WTC11 (cell line): ENCODE data around the gene CAPRIN1. TPM values are rescaled to one million over a fixed set of nuclear protein-coding genes. Genes with fewer than 3 reads are reported as not detected.

Source experiments
- ATAC-seq: fragments of 200-7000 bp; cut with Tn5 transposase; 2 replicates; pipeline ENCODE4 v1.10.0; 2021; ENCODE audit warnings: mild to moderate bottlenecking, moderate library complexity
- CTCF ChIA-PET: fragments of 300-600 bp; sonication (Branson Sonifier 250); formaldehyde crosslinking; loops from one replicate; lab custom pipeline; 2021; ENCODE audit warnings: antibody characterized with exemption; lab: Charles Lee
- POLR2A ChIA-PET: fragments of 350-600 bp; sonication (Branson Sonifier 250); formaldehyde crosslinking; loops from one replicate; lab custom pipeline; 2021; ENCODE audit warnings: antibody characterized with exemption; lab: Charles Lee
- DNase-seq: peaks from one replicate; pipeline ENCODE4 v3.0.0; 2021; ENCODE audit warnings: low spot score
- H3K27ac Mint-ChIP-seq: 2 replicates; pipeline ENCODE4 v1.8.0; 2021; ENCODE audit warnings: mixed read lengths
- H3K27me3 Mint-ChIP-seq: 2 replicates; pipeline ENCODE4 v1.8.0; 2021; ENCODE audit warnings: low read depth, mild to moderate bottlenecking, moderate library complexity, mixed read lengths
- H3K36me3 Mint-ChIP-seq: 2 replicates; pipeline ENCODE4 v1.8.0; 2021; ENCODE audit warnings: mixed read lengths
- H3K4me1 Mint-ChIP-seq: 2 replicates; pipeline ENCODE4 v1.8.0; 2022; ENCODE audit warnings: mixed read lengths
- H3K4me3 Mint-ChIP-seq: 2 replicates; pipeline ENCODE4 v1.8.0; 2021; ENCODE audit warnings: mild to moderate bottlenecking, moderate library complexity, mixed read lengths
- H3K9me3 Mint-ChIP-seq: 2 replicates; pipeline ENCODE4 v1.8.0; 2021; ENCODE audit warnings: mixed read lengths
- ATF2 ChIP-seq: sonication (generic); formaldehyde crosslinking; IDR thresholded peaks from 2 replicates; pipeline ENCODE4 v1.8.1; 2022; ENCODE audit warnings: low read depth, missing genetic modification reagents, borderline replicate concordance
- E2F4 ChIP-seq: sonication (generic); formaldehyde crosslinking; IDR thresholded peaks from 2 replicates; pipeline ENCODE4 v1.8.1; 2022; ENCODE audit warnings: low read depth, mild to moderate bottlenecking, moderate library complexity, missing genetic modification reagents, borderline replicate concordance
- EMX1 ChIP-seq: fragments of 250-450 bp; sonication (Bioruptor Pico); IDR thresholded peaks from 2 replicates; pipeline ENCODE4 v1.8.0; 2021; ENCODE audit warnings: mild to moderate bottlenecking
- FOXK1 ChIP-seq: sonication (generic); formaldehyde crosslinking; IDR thresholded peaks from 2 replicates; pipeline ENCODE4 v1.8.0; 2022; ENCODE audit warnings: mild to moderate bottlenecking, moderate library complexity, missing genetic modification reagents
- FOXP1 ChIP-seq: sonication (generic); formaldehyde crosslinking; IDR thresholded peaks from 2 replicates; pipeline ENCODE4 v1.8.0; 2022; ENCODE audit warnings: missing genetic modification reagents, mild to moderate bottlenecking, moderate library complexity, borderline replicate concordance
- GRHL2 ChIP-seq: fragments of 250-450 bp; sonication (Bioruptor Pico); IDR thresholded peaks from 2 replicates; pipeline ENCODE4 v1.8.0; 2022; ENCODE audit warnings: mild to moderate bottlenecking, moderate library complexity; ENCODE audit not compliant: insufficient replicate concordance, severe bottlenecking
- GTF2I ChIP-seq: fragments of 250-450 bp; sonication (Bioruptor Pico); conservative IDR thresholded peaks from 2 replicates; pipeline ENCODE4 v1.4.0; 2021; ENCODE audit warnings: mild to moderate bottlenecking
- IRF1 ChIP-seq: sonication (generic); formaldehyde crosslinking; IDR thresholded peaks from 2 replicates; pipeline ENCODE4 v1.8.0; 2023; ENCODE audit warnings: missing genetic modification reagents
- MAX ChIP-seq: sonication (generic); formaldehyde crosslinking; IDR thresholded peaks from 2 replicates; pipeline ENCODE4 v1.8.0; 2022; ENCODE audit warnings: mild to moderate bottlenecking, missing genetic modification reagents
- NR1H2 ChIP-seq: sonication (generic); formaldehyde crosslinking; IDR thresholded peaks from 2 replicates; pipeline ENCODE4 v1.9.0; 2021; ENCODE audit warnings: mild to moderate bottlenecking, moderate library complexity, missing genetic modification reagents
- SOX15 ChIP-seq: fragments of 250-450 bp; sonication (Bioruptor Pico); IDR thresholded peaks from 2 replicates; pipeline ENCODE4 v1.9.0; 2021; ENCODE audit warnings: mild to moderate bottlenecking
- ZBTB43 ChIP-seq: sonication (generic); formaldehyde crosslinking; IDR thresholded peaks from 2 replicates; pipeline ENCODE4 v1.8.1; 2023; ENCODE audit warnings: mild to moderate bottlenecking, missing genetic modification reagents
- ZNF232 ChIP-seq: sonication (generic); formaldehyde crosslinking; IDR thresholded peaks from 2 replicates; pipeline ENCODE4 v1.8.0; 2022; ENCODE audit warnings: mild to moderate bottlenecking, missing genetic modification reagents
- ZNF317 ChIP-seq: sonication (generic); formaldehyde crosslinking; IDR thresholded peaks from 2 replicates; pipeline ENCODE4 v1.8.1; 2023; ENCODE audit warnings: low read depth, mild to moderate bottlenecking, moderate library complexity, missing genetic modification reagents, borderline replicate concordance
- total RNA-seq: library from RNA; stranded (reverse); gene quantifications from 3 replicates; pipeline ENCODE4 v1.2.3, GENCODE V29; 2021
- TF ChIP-seq, protein P1 (sequence below): sonication (generic); formaldehyde crosslinking; conservative IDR thresholded peaks from 2 replicates; pipeline ENCODE4 v1.8.1; 2022; ENCODE audit warnings: mild to moderate bottlenecking, missing genetic modification reagents
- TF ChIP-seq, protein P2 (sequence below): sonication (generic); formaldehyde crosslinking; IDR thresholded peaks from 2 replicates; pipeline ENCODE4 v1.8.1; 2023; ENCODE audit warnings: mild to moderate bottlenecking, missing genetic modification reagents, moderate library complexity
- TF ChIP-seq, protein P3 (sequence below): sonication (generic); formaldehyde crosslinking; IDR thresholded peaks from 2 replicates; pipeline ENCODE4 v1.8.0; 2022; ENCODE audit warnings: mild to moderate bottlenecking, missing genetic modification reagents
- TF ChIP-seq, protein P4 (sequence below): sonication (generic); formaldehyde crosslinking; IDR thresholded peaks from 2 replicates; pipeline ENCODE4 v1.8.1; 2023; ENCODE audit warnings: mild to moderate bottlenecking, missing genetic modification reagents, borderline replicate concordance

CAPRIN1 gene
- total RNA-seq, 1 experiment from 2014 or later = 288 TPM

GRCh38 chr11:34148504-34149165, 97.1 kb downstream of the CAPRIN1 start:
- TF ChIP-seq MAX (no peak), E2F4 (CRISPR knock-in tag) (no peak), ZNF317 (no peak), ZBTB43 (CRISPR knock-in tag) (no peak), FOXP1 (no peak)
- TF ChIP-seq, protein P1, sequence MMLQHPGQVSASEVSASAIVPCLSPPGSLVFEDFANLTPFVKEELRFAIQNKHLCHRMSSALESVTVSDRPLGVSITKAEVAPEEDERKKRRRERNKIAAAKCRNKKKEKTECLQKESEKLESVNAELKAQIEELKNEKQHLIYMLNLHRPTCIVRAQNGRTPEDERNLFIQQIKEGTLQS (CRISPR knock-in tag) = no peak
- Mint-ChIP-seq H3K9me3 (no peaks in the 10 kb centered on the region), H3K27ac (no peak overlapping the region), H3K4me1 (no peaks in the 10 kb centered on the region), H3K36me3 (peaks cover 43% of the 10 kb centered on the region), H3K27me3 (no peaks in the 10 kb centered on the region), H3K4me3 (no peak overlapping the region)
- ATAC-seq = no peak
- DNase-seq = no peak
- CTCF ChIA-PET = interaction anchor here (1.6 to 7.4 kb wide), 2 partner anchors 26 to 344 kb away, joined by 6 to 55 read pairs; no protein-coding TSS in a partner anchor
- POLR2A ChIA-PET = no interaction called here

DNA sequence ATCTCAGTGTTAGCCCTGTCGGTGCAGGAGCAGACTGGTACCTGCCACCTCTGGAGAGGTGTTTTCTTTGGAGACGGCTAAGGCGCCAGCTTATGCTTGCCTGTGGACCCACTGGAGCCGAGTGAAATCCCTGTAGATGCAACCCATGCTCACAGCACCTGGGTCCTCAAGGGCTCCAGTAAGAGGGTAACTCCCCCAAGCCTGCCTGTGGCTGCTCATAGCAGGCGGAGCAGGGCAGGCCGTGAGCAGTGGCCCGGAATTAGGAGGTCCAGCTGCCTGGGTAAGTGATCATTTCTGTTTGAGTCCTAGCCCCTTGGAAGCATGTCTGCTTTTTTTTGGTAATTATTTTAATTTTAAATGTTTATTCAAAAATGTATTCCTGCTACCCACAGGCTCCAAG, 97.7 kb downstream of the CAPRIN1 start:
- H3K9me3 Mint-ChIP-seq = no peaks in the 10 kb centered on the region
- no peak for ATAC-seq
- H3K4me3 Mint-ChIP-seq = no peak overlapping the region
- no peaks in the 10 kb centered on the region for H3K27me3 Mint-ChIP-seq
- no peak for DNase-seq
- ChIA-PET POLR2A (interaction anchor here (0.5 to 1.2 kb wide), 2 partner anchors 101 to 157 kb away, joined by 3 read pairs; no protein-coding TSS in a partner anchor), CTCF (interaction anchor here (0.9 to 7.4 kb wide), 7 partner anchors 15 to 343 kb away, joined by 3 to 55 read pairs (median 6); partner anchors contain the start of gene ABTB2)
- peaks cover 43% of the 10 kb centered on the region for H3K36me3 Mint-ChIP-seq
- no peaks in the 10 kb centered on the region for H3K4me1 Mint-ChIP-seq
- TF ChIP-seq EMX1 = no peak
- TF ChIP-seq, protein P2, sequence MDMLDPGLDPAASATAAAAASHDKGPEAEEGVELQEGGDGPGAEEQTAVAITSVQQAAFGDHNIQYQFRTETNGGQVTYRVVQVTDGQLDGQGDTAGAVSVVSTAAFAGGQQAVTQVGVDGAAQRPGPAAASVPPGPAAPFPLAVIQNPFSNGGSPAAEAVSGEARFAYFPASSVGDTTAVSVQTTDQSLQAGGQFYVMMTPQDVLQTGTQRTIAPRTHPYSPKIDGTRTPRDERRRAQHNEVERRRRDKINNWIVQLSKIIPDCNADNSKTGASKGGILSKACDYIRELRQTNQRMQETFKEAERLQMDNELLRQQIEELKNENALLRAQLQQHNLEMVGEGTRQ (CRISPR knock-in tag) = no peak
- H3K27ac Mint-ChIP-seq = no peak overlapping the region

DNA sequence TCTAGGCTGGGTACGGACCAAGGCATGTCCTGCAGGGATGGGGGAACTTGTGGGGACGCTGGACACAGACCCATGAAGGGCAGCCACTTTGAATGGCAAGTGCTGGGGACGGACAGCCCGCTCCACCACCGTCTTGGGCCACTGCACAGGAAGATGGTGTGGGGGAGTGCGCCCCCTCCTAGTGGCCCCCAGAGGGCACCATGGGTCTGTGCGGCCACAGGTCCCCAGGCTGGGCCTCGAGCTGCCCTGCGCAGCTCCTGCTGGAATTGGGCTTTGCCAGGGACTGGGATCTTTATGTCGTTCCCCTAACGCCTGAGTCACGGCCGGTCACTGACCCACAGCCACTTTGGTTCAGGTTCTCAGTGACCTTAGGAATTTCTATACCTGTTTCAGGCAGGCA, 98.3 kb downstream of the CAPRIN1 start:
- ChIA-PET POLR2A (interaction anchor here (0.5 to 1.2 kb wide), 2 partner anchors 102 to 156 kb away, joined by 3 read pairs; no protein-coding TSS in a partner anchor), CTCF (interaction anchor here (0.6 to 7.4 kb wide), 12 partner anchors 9 to 364 kb away, joined by 3 to 55 read pairs (median 4); partner anchors contain the start of genes ABTB2 and ELF5)
- Mint-ChIP-seq H3K27me3 (no peaks in the 10 kb centered on the region), H3K27ac (no peak overlapping the region), H3K36me3 (peaks cover 38% of the 10 kb centered on the region), H3K4me1 (no peaks in the 10 kb centered on the region), H3K9me3 (no peaks in the 10 kb centered on the region), H3K4me3 (no peak overlapping the region)
- ATAC-seq = peak; percentile 89
- DNase-seq = peak; percentile 44
- TF ChIP-seq FOXK1 (CRISPR knock-in tag) (no peak), GTF2I (no peak), GRHL2 (CRISPR knock-in tag) (no peak), SOX15 (CRISPR knock-in tag) (no peak), NR1H2 (CRISPR knock-in tag) (no peak), FOXP1 (no peak), ATF2 (CRISPR knock-in tag) (no peak), ZNF232 (CRISPR knock-in tag) (no peak), IRF1 (CRISPR knock-in tag) (no peak)
- TF ChIP-seq, protein P3, sequence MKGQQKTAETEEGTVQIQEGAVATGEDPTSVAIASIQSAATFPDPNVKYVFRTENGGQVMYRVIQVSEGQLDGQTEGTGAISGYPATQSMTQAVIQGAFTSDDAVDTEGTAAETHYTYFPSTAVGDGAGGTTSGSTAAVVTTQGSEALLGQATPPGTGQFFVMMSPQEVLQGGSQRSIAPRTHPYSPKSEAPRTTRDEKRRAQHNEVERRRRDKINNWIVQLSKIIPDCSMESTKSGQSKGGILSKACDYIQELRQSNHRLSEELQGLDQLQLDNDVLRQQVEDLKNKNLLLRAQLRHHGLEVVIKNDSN (CRISPR knock-in tag) = no peak
- TF ChIP-seq, protein P4, sequence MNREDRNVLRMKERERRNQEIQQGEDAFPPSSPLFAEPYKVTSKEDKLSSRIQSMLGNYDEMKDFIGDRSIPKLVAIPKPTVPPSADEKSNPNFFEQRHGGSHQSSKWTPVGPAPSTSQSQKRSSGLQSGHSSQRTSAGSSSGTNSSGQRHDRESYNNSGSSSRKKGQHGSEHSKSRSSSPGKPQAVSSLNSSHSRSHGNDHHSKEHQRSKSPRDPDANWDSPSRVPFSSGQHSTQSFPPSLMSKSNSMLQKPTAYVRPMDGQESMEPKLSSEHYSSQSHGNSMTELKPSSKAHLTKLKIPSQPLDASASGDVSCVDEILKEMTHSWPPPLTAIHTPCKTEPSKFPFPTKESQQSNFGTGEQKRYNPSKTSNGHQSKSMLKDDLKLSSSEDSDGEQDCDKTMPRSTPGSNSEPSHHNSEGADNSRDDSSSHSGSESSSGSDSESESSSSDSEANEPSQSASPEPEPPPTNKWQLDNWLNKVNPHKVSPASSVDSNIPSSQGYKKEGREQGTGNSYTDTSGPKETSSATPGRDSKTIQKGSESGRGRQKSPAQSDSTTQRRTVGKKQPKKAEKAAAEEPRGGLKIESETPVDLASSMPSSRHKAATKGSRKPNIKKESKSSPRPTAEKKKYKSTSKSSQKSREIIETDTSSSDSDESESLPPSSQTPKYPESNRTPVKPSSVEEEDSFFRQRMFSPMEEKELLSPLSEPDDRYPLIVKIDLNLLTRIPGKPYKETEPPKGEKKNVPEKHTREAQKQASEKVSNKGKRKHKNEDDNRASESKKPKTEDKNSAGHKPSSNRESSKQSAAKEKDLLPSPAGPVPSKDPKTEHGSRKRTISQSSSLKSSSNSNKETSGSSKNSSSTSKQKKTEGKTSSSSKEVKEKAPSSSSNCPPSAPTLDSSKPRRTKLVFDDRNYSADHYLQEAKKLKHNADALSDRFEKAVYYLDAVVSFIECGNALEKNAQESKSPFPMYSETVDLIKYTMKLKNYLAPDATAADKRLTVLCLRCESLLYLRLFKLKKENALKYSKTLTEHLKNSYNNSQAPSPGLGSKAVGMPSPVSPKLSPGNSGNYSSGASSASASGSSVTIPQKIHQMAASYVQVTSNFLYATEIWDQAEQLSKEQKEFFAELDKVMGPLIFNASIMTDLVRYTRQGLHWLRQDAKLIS (CRISPR knock-in tag) = no peak
